ENCODE results near the gene MGAT5.

GRCh38 chr2:134446383-134447017 is 192.6 kb downstream of the MGAT5 start:
- TF ChIP-seq, protein P1, sequence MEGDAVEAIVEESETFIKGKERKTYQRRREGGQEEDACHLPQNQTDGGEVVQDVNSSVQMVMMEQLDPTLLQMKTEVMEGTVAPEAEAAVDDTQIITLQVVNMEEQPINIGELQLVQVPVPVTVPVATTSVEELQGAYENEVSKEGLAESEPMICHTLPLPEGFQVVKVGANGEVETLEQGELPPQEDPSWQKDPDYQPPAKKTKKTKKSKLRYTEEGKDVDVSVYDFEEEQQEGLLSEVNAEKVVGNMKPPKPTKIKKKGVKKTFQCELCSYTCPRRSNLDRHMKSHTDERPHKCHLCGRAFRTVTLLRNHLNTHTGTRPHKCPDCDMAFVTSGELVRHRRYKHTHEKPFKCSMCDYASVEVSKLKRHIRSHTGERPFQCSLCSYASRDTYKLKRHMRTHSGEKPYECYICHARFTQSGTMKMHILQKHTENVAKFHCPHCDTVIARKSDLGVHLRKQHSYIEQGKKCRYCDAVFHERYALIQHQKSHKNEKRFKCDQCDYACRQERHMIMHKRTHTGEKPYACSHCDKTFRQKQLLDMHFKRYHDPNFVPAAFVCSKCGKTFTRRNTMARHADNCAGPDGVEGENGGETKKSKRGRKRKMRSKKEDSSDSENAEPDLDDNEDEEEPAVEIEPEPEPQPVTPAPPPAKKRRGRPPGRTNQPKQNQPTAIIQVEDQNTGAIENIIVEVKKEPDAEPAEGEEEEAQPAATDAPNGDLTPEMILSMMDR (IDR thresholded peaks at IDR 0.05; ENCODE audit: low read length) = no peak
- TF ChIP-seq EZH2 (IDR thresholded peaks at IDR 0.05; ENCODE audit: borderline replicate concordance, low read length) = no peak
